ENCODE data around the gene SOX1.

GRCh38 chr13:112115403-112116091, 48.6 kb downstream of the SOX1 start:
- TF ChIP-seq CTCF (IDR thresholded peaks at IDR 0.05 in 8 of 11, conservative IDR thresholded peaks at IDR 0.05 in 3 of 11) (no peak), POLR2A (IDR thresholded peaks at IDR 0.05) (no peak)
